Heart left ventricle (tissue), 13 donors: ENCODE measurements around the gene CRYBG1.

ENCODE experiments used
- POLR2A ChIP-seq, 2 donors: fragments of 450-650 bp; IDR thresholded peaks; one replicate each; pipeline ENCODE4 v1.6.1; 2017; ENCODE audit warnings: antibody characterized with exemption in 2 of 2, mild to moderate bottlenecking in 2 of 2, moderate library complexity in 2 of 2
- TF ChIP-seq, protein P1 (sequence below), 12 donors: fragments of 200-600 bp; sonication (generic) in 4 of 12; IDR thresholded peaks; one replicate each; pipeline versions ENCODE4 v1.5.0 to v1.8.0; 2018 to 2022; ENCODE audit warnings: antibody characterized with exemption in 12 of 12, mild to moderate bottlenecking in 5 of 12
- donor health status: ischemic (EF 13 %, LVEDD 7.1; RV severe dilation, severe dysfunction).
- donor health status: DM: no; HTN: yes; CAD: no.
- donor health status: DM: no; HTN: no; CAD: no.
- donor health status: ischemic (EF 25% LVEDD 6.9; RV normal size, moderate dysfunction).
- donor health status: ischemic (EF 25% LVEDD 5.7; RV mildly dilated, moderate dysfunction).
- donor health status: ischemic (EF 35%, LVEDD 5.7; RV mildly dilated, moderate dysfunction).
- donor health status: nonischemic (EF 11% LVEDD 7.7; RV severe dilation, severe dysfunction).
- donor health status: DM: yes; HTN: yes; CAD: no.
- donor health status: PGD.
- donor health status: ischemic (EF 29% LVEDD 5.4; RV normal size, mild dysfunction).
- donor health status: nonischemic (EF 23%, LVEDD 6.1; RV moderate dilation, normal function).

DNA sequence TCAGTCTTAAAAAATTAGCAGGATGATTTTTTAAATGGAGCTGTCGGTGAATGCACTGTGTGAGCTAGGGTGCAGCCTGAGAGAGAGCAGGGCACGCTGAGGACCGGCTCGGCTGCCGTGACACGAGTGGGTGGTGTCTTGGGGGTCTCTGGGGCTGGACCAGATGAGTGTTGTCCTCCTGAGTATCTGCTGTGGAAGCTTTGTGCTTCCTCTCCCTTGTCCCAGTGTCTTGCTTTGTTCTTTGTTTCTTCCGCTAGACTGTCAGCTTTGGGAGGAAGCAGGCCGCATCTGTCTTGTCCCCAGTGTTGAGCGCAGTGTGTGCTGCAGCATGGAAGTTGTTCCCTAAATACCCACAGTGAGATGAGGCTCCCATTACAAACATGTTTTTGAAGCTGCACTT, 179.4 kb downstream of the CRYBG1 start:
- TF ChIP-seq, protein P1, sequence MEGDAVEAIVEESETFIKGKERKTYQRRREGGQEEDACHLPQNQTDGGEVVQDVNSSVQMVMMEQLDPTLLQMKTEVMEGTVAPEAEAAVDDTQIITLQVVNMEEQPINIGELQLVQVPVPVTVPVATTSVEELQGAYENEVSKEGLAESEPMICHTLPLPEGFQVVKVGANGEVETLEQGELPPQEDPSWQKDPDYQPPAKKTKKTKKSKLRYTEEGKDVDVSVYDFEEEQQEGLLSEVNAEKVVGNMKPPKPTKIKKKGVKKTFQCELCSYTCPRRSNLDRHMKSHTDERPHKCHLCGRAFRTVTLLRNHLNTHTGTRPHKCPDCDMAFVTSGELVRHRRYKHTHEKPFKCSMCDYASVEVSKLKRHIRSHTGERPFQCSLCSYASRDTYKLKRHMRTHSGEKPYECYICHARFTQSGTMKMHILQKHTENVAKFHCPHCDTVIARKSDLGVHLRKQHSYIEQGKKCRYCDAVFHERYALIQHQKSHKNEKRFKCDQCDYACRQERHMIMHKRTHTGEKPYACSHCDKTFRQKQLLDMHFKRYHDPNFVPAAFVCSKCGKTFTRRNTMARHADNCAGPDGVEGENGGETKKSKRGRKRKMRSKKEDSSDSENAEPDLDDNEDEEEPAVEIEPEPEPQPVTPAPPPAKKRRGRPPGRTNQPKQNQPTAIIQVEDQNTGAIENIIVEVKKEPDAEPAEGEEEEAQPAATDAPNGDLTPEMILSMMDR (IDR thresholded peaks at IDR 0.05), result no peak
- TF ChIP-seq POLR2A (IDR thresholded peaks at IDR 0.05), result no peak
